HG02798 (cell line): ENCODE data around the gene RBM44.
A peak's percentile ranks its signal among the peaks of the same experiment; 100 is the strongest.
"Not testable (repeated sequence)": the region's sequence is repeated elsewhere in the genome, so short reads cannot be mapped to it uniquely, and the experiment has no call there.

Experiments
- ATAC-seq: cut with Tn5 transposase; IDR thresholded peaks from one replicate; pipeline ENCODE4 v1.9.1; 2021; ENCODE audit warnings: mild to moderate bottlenecking; ENCODE audit not compliant: unreplicated experiment, poor library complexity

Gene RBM44

GRCh38 chr2:237774811-237775553 lies 23.6 kb upstream of the RBM44 start:
- ATAC-seq = peak; percentile 65

- ATAC-seq = no peak
Observed at GRCh38 chr2:237779521-237779920, 19.1 kb upstream of the RBM44 start.

- ATAC-seq = no peak
Observed at GRCh38 chr2:237782181-237782580, 16.4 kb upstream of the RBM44 start.

- not testable (repeated sequence) for ATAC-seq
Observed at GRCh38 chr2:237783678-237784077, 14.9 kb upstream of the RBM44 start.

- no peak for ATAC-seq
Observed at GRCh38 chr2:237786936-237787335, 11.6 kb upstream of the RBM44 start.

GRCh38 chr2:237790353-237790752 lies 8.2 kb upstream of the RBM44 start:
- ATAC-seq = no peak

- no peak for ATAC-seq
Observed at GRCh38 chr2:237791977-237792727, 6.4 kb upstream of the RBM44 start.

GRCh38 chr2:237797253-237797652 lies 1.3 kb upstream of the RBM44 start:
- no peak for ATAC-seq

GRCh38 chr2:237799060-237799428 lies 465 bp downstream of the RBM44 start:
- no peak for ATAC-seq

- ATAC-seq = no peak
Observed at GRCh38 chr2:237801466-237801865, 2.9 kb downstream of the RBM44 start.

- no peak for ATAC-seq
Observed at GRCh38 chr2:237806334-237806733, 7.8 kb downstream of the RBM44 start.

GRCh38 chr2:237815637-237816036 lies 17.1 kb downstream of the RBM44 start:
- no peak for ATAC-seq

GRCh38 chr2:237816531-237816930 lies 18.0 kb downstream of the RBM44 start:
- no peak for ATAC-seq

- no peak for ATAC-seq
Observed at GRCh38 chr2:237818066-237818473, 19.5 kb downstream of the RBM44 start.

GRCh38 chr2:237819231-237819630 lies 20.7 kb downstream of the RBM44 start:
- ATAC-seq = no peak

- no peak for ATAC-seq
Observed at GRCh38 chr2:237820421-237820820, 21.8 kb downstream of the RBM44 start.

- no peak for ATAC-seq
Observed at GRCh38 chr2:237823544-237823943, 25.0 kb downstream of the RBM44 start.

GRCh38 chr2:237824085-237824484 lies 25.5 kb downstream of the RBM44 start:
- ATAC-seq = no peak

GRCh38 chr2:237827421-237827987 lies 28.9 kb downstream of the RBM44 start:
- no peak for ATAC-seq

GRCh38 chr2:237830522-237830921 lies 31.9 kb downstream of the RBM44 start:
- no peak for ATAC-seq

- ATAC-seq = no peak
Observed at GRCh38 chr2:237833546-237833945, 35.0 kb downstream of the RBM44 start.
